ENCODE measurements around the gene RPL39L. TPM values are rescaled to one million over a fixed set of nuclear protein-coding genes. Genes with fewer than 3 reads are reported as not detected.
"Not testable (repeated sequence)": the region's sequence is repeated elsewhere in the genome, so short reads cannot be mapped to it uniquely, and the experiment has no call there.

The RPL39L gene
- total and polyA plus RNA-seq, 10 of the 15 experiments (the other 5 are each of a cell fraction or from before 2014, with no cell fraction given) = 12.5 to 67.8 (median 31.3) TPM

DNA sequence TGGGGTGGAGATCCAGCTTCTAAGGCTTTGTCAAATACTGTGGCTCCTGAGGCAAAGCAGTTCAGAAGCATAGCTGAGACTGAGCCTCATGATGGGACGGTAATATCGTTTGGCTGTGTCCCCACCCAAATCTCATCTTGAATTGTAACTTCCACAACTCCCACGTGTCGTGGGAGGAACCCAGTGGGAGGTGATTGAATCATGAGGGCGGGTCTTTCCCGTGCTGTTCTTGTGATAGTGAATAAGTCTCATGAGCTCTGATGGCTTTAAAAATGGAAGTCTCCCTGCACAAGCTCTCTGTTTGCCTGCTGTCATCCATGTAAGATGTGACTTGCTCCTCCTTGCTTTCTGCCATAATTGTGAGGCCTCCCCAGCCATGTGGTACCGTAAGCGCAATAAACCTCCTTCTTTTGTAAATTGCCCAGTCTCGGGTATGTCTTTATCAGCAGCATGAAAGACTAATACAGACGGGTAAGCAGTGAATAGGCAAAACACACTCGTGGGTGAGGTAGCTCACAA lies 4.1 kb downstream of the RPL39L start:
- intact Hi-C loops (cut with micrococcal nuclease; ENCODE audit: unreplicated experiment); H3K4me2 ChIP-seq (ENCODE audit: control insufficient read depth, insufficient read depth); ATAC-seq; H3K27ac ChIP-seq (ENCODE audit: control insufficient read depth, insufficient read depth); H3K36me3 ChIP-seq (ENCODE audit: control insufficient read depth in 2 of 2, insufficient read depth in 2 of 2, low read length in 1 of 2); DNase-seq (ENCODE audit: low read depth, low spot score); FAIRE-seq; in situ Hi-C loops (cut with MboI); H4K20me1 ChIP-seq (ENCODE audit: control insufficient read depth, insufficient read depth); RAD21 ChIA-PET (ENCODE audit: unreplicated experiment); H3K4me3 ChIP-seq; H2AFZ ChIP-seq (ENCODE audit: control insufficient read depth, low read depth, low read length); H3K79me2 ChIP-seq (ENCODE audit: control insufficient read depth, insufficient read depth, low read length); BruUV-seq (replicated peaks); H3K27me3 ChIP-seq (replicated peaks in 1 of 2; ENCODE audit: control insufficient read depth in 2 of 2, insufficient read depth in 2 of 2, low read length in 1 of 2); H3K9ac ChIP-seq (ENCODE audit: control insufficient read depth, insufficient read depth, low read length); POLR2A ChIA-PET: not testable (repeated sequence)
- CTCF ChIA-PET = interaction anchor here (1.0 to 3.1 kb wide), 3 partner anchors 17 to 30 kb away, joined by 3 to 11 read pairs (median 4); no protein-coding TSS in a partner anchor
- WGBS (ENCODE audit: insufficient coverage, insufficient replicate concordance, low lambda C conversion rate, missing lambda C conversion rate) = over 99% methylated on average over 11 of the region's 11 CpGs
- peaks cover 15% of the 10 kb centered on the region; the same call in 1 of the 2 replicates for H3K4me1 ChIP-seq (ENCODE audit: control insufficient read depth, insufficient read depth, low read length)
- SMC1A ChIA-PET (ENCODE audit: uncharacterized antibody, unreplicated experiment) = interaction anchor here (1.1 to 2.4 kb wide), 3 partner anchors 11 to 21 kb away, joined by 3 to 11 read pairs (median 4); no protein-coding TSS in a partner anchor
- peaks cover 20% of the 10 kb centered on the region for H3K9me3 ChIP-seq (replicated peaks; ENCODE audit: control insufficient read depth, insufficient read depth, low read length)

DNA sequence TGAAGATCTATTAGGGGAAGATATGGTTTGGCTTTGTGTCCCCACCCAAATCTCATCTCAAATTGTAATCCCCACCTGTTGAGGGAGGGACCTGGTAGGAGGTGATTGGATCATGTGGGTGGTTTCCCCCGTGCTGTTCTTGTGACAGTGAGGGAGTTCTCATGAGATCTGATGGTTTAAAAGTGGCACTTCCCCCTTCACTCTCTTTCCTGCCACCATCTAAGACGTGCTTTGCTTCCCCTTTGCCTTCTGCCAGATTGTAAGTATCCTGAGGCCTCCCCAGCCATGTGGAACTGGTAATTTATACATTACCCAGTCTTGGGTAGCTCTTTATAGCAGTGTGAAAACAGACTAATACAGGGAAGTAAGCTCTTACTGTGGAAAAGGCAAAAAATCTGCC lies 6.1 kb downstream of the RPL39L start:
- BruUV-seq (replicated peaks); DNase-seq (ENCODE audit: low read depth, low spot score); H3K36me3 ChIP-seq (ENCODE audit: control insufficient read depth in 2 of 2, insufficient read depth in 2 of 2, low read length in 1 of 2); in situ Hi-C loops (cut with MboI); H3K79me2 ChIP-seq (ENCODE audit: control insufficient read depth, insufficient read depth, low read length); H3K27me3 ChIP-seq (replicated peaks in 1 of 2; ENCODE audit: control insufficient read depth in 2 of 2, insufficient read depth in 2 of 2, low read length in 1 of 2); intact Hi-C loops (cut with micrococcal nuclease; ENCODE audit: unreplicated experiment); FAIRE-seq; H2AFZ ChIP-seq (ENCODE audit: control insufficient read depth, low read depth, low read length); H4K20me1 ChIP-seq (ENCODE audit: control insufficient read depth, insufficient read depth); ATAC-seq; H3K27ac ChIP-seq (ENCODE audit: control insufficient read depth, insufficient read depth); H3K9ac ChIP-seq (ENCODE audit: control insufficient read depth, insufficient read depth, low read length); H3K4me2 ChIP-seq (ENCODE audit: control insufficient read depth, insufficient read depth); H3K4me1 ChIP-seq (ENCODE audit: control insufficient read depth, insufficient read depth, low read length); POLR2A ChIA-PET; H3K4me3 ChIP-seq: not testable (repeated sequence)
- SMC1A ChIA-PET (ENCODE audit: uncharacterized antibody, unreplicated experiment) = interaction anchor here (1.2 kb wide), 1 partner anchor 20 kb away, joined by 3 read pairs; no protein-coding TSS in a partner anchor
- RAD21 ChIA-PET (ENCODE audit: unreplicated experiment) = interaction anchor here (0.8 kb wide), 1 partner anchor 20 kb away, joined by 3 read pairs; no protein-coding TSS in a partner anchor
- WGBS (ENCODE audit: insufficient coverage, insufficient replicate concordance, low lambda C conversion rate, missing lambda C conversion rate) = 19% methylated on average over 2 of the region's 2 CpGs
- CTCF ChIA-PET = interaction anchor here (1.0 to 1.4 kb wide), 2 partner anchors 18 to 20 kb away, joined by 4 to 5 read pairs; no protein-coding TSS in a partner anchor
- H3K9me3 ChIP-seq (replicated peaks; ENCODE audit: control insufficient read depth, insufficient read depth, low read length) = peaks cover 30% of the 10 kb centered on the region

All from GM12878 (cell line).